GM04504 (cell line): Measurements from ENCODE around the gene FBXO24.
"Not testable (repeated sequence)": the region's sequence is repeated elsewhere in the genome, so short reads cannot be mapped to it uniquely, and the experiment has no call there.

ENCODE experiments used
- DNase-seq: peaks from one replicate; pipeline ENCODE4 v3.0.0-alpha.2; 2012; ENCODE audit warnings: low read depth

The FBXO24 gene

GRCh38 chr7:100586266-100587025, at the start of gene FBXO24:
Gene FBXO24 (plus strand): TSS chr7:100586328. CDS start chr7:100586626, 298 bp downstream.
- peak; percentile 100 for DNase-seq

GRCh38 chr7:100536695-100537094, 49.4 kb upstream of the FBXO24 start:
- not testable (repeated sequence) for DNase-seq

DNA sequence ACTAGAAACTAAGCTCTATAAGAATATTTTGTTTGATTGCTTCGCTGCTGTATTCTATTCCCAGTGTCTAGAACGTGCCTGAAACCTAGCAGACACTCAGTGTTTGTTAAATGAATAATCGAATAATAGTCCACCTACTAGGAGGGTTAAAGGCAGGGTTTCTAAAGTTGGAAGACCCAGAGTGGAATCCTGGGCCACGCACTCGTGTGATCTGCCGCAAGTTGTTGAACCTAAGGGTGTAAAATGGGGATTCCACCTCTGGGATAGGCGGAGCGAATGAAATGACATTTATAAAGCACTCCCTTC, 47.8 kb upstream of the FBXO24 start:
- no peak for DNase-seq

DNA sequence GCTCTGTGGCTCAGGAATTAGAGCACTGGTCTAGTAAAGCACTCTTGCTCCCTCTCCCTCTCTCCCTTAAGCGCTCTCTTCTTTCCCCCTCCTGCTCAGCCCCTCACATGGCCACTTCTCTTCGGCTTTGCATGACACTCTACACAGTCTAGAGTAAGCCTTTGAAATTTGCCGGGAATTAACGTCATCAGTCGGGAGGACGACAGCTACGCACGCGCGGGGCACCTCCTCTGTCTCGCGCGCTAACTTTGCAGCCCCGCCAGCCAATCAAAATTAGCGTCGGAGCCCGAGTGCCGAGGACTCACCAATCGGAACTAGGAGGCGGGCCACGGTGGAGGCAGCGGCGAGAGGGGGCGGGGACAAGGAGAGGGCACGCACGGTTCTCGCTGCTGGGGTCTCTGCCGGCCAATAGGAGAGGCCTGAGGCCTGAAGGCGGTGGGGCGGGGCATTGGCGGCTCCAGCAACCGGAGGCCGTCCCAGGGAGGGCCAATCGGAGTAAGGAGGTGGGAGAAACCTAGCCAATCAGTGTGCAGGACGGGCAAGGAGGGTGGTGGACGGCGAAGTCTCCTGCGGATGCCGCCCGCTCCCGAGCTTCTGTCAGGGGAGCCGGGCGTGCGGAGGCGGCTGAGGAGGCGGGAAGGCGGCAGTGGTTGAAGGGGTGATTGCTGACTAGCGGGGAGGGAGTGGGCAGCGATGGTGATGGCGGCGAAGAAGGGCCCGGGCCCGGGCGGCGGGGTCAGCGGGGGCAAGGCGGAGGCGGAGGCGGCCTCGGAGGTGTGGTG, 47.3 kb upstream of the FBXO24 start, which contains the start of gene AGFG2:
AGFG2 (plus strand) TSS at position 550 of the 782 bp plus-strand sequence; CDS start at position 694, 144 bp downstream.
- DNase-seq, result peak; percentile 100

DNA sequence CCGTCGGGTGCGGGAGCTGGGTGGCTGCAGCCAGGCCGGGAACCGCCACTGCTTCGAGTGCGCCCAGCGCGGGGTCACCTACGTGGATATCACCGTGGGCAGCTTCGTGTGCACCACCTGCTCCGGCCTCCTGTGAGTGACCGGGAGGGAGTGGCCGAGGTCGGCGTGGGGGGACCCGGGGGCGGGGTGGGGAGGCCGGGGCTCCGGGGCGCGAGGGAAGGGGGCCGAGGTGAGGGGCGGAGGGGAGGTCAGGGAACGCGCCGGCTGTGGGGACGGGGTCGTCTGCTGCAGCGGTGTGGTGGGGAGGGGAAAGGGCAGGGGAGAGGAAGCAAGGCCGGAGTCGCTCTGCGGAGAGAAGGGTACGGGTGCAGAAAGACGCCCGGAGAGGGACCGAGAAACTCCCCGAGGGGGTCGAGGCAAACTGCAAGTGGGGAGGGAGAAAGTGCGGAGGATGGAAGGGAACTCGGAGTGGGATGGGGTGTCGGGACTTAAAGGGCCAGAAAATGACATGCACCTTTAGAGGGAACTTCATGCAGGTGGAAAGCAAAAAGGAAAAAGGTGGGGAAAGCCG, 46.6 kb upstream of the FBXO24 start:
- DNase-seq, result no peak

GRCh38 chr7:100540073-100540723, 45.9 kb upstream of the FBXO24 start:
- DNase-seq, result no peak

- not testable (repeated sequence) for DNase-seq
Observed at GRCh38 chr7:100541309-100541708, 44.8 kb upstream of the FBXO24 start.

DNA sequence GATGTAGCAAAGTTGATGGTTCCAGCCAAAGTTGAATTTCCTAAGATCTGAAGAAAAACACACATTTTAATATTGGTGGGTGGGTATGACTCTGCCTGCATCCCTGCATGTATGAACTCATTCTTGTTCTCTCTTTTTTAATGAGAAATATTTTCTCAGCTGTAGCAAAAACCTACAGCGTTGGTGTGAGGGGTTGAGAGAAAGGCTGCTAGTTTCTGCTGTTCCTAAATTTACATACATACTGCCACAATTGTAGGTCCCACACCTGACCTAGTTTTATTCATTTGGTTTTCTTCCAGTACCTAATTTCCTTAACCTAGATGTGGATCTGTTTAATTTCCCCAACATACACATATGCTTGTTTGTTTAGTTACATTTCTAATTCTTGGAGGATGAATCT, 42.5 kb upstream of the FBXO24 start:
- no peak for DNase-seq

- no peak for DNase-seq
Observed at GRCh38 chr7:100544386-100544785, 41.7 kb upstream of the FBXO24 start.

- DNase-seq, result no peak
Observed at GRCh38 chr7:100544967-100545359, 41.2 kb upstream of the FBXO24 start.

GRCh38 chr7:100545360-100546128, 40.6 kb upstream of the FBXO24 start:
- peak; percentile 44 for DNase-seq

- no peak for DNase-seq
Observed at GRCh38 chr7:100546129-100546925, 39.8 kb upstream of the FBXO24 start.

DNA sequence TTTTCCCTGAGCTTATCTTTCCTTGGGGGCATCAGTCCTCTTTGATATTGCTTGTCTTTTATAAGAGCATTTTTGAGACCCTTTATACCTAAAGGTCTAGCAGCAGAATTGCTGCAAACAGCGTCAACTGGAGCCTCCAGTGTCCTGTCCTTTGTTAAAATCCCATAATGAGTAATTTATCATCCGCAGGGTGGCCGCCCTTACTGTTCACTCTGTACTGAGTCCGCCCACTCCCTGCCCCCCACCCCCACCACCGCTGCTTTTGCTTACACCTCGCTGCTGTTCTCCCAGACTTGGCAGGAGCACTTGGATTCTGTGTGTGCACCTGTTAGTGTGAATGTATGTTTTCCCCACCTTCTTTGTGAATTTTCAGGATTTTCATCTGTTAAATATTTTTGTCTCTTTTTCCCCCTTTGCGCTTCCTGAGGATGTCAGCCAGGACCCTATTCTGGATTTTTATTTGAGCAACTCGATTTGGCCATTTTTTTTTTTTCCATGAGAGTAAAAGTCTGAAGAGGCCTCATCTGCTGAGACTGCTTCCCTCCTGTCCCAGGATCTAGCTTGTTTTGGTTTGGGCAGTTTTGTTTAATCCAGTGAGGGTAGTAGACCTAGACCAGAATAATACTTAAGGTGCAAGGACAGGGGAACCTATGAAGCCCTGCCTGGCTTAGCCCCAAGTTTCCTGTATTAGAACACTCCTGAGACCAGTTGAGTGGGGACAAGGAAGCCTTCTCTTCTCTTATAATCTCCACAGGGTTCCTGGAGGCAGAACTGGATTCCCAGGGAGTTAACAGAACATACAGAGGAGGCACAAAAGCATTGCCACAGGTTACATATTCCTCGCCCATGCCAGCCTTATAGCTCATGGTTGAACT, 39.0 kb upstream of the FBXO24 start:
- DNase-seq, result no peak

- DNase-seq, result no peak
Observed at GRCh38 chr7:100547872-100548271, 38.3 kb upstream of the FBXO24 start.

- DNase-seq, result not testable (repeated sequence)
Observed at GRCh38 chr7:100548446-100548845, 37.7 kb upstream of the FBXO24 start.

DNA sequence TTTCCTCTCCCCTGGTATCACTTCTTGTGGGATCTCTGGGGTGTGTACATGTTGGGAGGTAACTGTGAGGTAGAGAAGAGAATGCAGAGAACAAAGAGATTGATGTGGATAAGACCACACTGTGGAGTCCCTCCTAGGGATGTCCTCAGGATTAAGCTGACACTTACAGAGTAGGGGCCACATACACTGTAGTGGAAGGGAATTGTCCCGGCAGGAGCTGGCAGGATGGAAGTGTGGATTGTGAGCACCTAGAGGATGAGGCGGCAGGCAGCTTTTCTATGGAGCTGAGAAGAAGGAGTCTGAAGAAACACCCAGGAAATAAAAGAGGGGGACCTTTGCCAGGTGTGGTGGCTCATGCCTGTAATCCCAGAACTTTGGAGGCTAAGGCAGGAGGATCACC, 33.6 kb upstream of the FBXO24 start:
- DNase-seq, result no peak

DNA sequence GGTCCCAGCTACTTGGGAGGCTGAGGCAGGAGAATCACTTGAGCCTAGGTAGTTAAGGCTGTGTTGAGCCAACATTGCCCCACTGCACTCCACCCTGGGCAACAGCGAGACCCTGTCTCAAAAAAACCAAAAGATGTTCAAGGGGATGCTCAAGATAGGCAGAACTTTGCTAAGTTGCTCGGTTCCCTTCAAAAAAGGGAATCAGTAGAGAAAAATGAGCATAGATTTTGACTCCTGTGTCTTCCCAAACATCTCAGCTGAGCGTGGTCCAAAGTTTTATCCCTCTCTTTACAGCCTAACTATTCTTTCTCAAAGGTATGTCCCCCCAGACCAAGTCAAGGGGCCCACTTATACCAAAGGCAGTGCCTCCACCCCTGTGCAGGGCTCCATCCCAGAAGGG, 33.1 kb upstream of the FBXO24 start:
- DNase-seq, result no peak

DNA sequence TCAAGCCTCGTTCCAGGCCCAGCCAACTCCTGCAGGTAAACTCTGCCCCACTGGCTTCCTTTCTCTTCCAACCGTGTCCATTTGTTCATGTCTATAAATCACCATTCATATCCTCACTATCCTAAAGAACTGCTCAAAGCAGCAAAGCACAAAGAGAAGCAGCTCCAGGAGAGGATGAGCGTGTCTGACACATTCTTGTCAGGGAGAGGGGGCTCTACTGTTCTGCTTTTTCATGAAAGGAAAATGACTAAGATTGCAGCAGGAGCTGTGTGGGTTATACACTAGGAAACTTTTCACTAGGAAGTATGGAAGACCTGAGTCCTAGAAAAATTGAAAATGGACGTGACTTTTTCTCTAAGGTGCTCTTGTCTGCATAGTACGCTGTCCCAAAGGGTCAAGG, 30.4 kb upstream of the FBXO24 start:
- DNase-seq, result no peak

- peak; percentile 48 for DNase-seq
Observed at GRCh38 chr7:100556541-100556940, 29.6 kb upstream of the FBXO24 start.

DNA sequence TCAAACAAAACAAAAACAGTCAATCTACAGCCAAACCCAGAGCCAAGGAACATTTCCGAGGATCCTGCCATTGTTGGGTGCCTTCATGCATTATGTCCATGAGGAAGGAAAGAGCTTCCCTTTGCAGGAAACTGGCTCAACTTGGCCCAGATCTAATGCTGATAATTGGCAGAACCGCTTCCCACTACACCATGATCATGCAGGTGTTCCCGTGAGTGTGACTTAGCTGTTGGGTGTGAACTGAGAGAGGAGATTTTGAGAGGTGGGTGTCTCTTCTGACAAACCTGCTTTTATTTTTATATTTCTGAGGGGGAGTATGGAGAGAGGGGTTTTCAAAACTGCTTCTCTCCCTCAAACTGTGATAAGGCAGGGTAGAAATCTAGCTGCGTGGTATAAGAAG, 27.0 kb upstream of the FBXO24 start:
- no peak for DNase-seq
